ENCODE data around the gene BMX. TPM values are rescaled to one million over a fixed set of nuclear protein-coding genes. Genes with fewer than 3 reads are reported as not detected.

The BMX gene
- total RNA-seq, 1 experiment from 2014 or later, result not detected

DNA sequence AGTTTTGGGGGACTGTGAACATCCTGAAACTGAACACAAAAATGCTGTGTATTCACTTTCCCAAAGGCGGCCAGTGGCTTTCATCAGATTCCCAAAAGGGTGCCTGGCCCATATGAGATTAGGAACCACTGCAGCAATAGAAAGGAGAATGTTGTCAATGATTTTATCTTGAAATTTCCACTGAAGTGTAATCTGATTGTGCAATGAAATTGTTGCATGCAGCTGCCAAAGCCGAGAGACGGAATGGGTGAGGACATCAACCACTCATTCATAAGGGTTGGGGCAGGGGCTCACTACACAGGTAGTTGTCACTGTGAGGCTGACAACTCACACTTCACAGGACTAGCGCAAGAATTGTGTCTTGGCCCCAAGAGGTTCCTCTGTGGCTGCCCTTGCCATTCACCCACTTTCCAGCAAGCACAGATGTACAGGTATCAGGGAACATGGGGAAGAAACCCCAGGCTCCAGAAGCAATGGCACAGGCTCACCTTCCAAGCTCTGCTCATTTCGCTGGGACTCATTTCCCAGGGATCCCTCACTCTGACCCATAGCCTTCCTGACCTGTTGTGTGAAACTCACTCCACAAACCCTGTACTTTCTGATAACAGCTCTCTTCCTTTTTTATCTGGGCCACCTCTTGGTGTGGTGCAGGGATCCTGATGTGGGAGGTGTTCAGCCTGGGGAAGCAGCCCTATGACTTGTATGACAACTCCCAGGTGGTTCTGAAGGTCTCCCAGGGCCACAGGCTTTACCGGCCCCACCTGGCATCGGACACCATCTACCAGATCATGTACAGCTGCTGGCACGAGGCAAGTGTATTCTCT, 48.8 kb downstream of the BMX start:
- H3K9me3 ChIP-seq (ENCODE audit: control insufficient read depth, low read depth, low read length), result no peaks in the 10 kb centered on the region
- no peak overlapping the region for H2BK12ac ChIP-seq (ENCODE audit: insufficient read length, low read depth, low read length)
- no peak overlapping the region for H3K9ac ChIP-seq (ENCODE audit: extremely low read depth, insufficient read length, low read length)
- Mint-ChIP-seq H3K4me1 (peaks cover 0 to 4% of the 10 kb centered on the region in 2 experiments; a peak in 2 of 4 replicates), H3K27ac (no peak overlapping the region; a peak in 1 of 7 replicates), H3K4me3 (no peak overlapping the region), H3K27me3 (ENCODE audit: low read depth) (peaks cover 2% of the 10 kb centered on the region), H3K36me3 (ENCODE audit: insufficient read depth in 1 of 3, low read depth in 3 of 3) (no peaks in the 10 kb centered on the region), H3K9me3 (no peaks in the 10 kb centered on the region)
- no peaks in the 10 kb centered on the region for H3K27me3 ChIP-seq (ENCODE audit: insufficient read depth, low read length)
- no peaks in the 10 kb centered on the region for H3K4me1 ChIP-seq (ENCODE audit: insufficient read depth, low read length)
- H3K4me2 ChIP-seq (ENCODE audit: insufficient read depth, insufficient read length, low read length), result no peak overlapping the region
- H3K18ac ChIP-seq (ENCODE audit: insufficient read length, low read depth, low read length), result no peak overlapping the region
- H3K4ac ChIP-seq (ENCODE audit: low read depth, low read length), result no peak overlapping the region
- H2BK15ac ChIP-seq (ENCODE audit: low read depth, low read length), result no peak overlapping the region
- no peaks in the 10 kb centered on the region for H4K20me1 ChIP-seq (ENCODE audit: control insufficient read depth, insufficient read depth, insufficient read length)
- no peak overlapping the region for H2BK120ac ChIP-seq (ENCODE audit: low read depth, low read length, poor library complexity, severe bottlenecking)
- H3K79me2 ChIP-seq (ENCODE audit: insufficient read depth, low read length), result no peaks in the 10 kb centered on the region
- no peaks in the 10 kb centered on the region for H3K79me1 ChIP-seq (ENCODE audit: insufficient read depth, low read depth, low read length, poor library complexity, severe bottlenecking)
- no peak overlapping the region for H3K23ac ChIP-seq (ENCODE audit: insufficient read length, low read depth, low read length)
- H3T11ph ChIP-seq (ENCODE audit: low read length), result no peak overlapping the region
- no peaks in the 10 kb centered on the region for H3K23me2 ChIP-seq (ENCODE audit: insufficient read length, low read depth, low read length, poor library complexity, severe bottlenecking)
- H2BK20ac ChIP-seq (ENCODE audit: low read depth, low read length, poor library complexity, severe bottlenecking), result no peak overlapping the region
- no peak for DNase-seq
- H4K8ac ChIP-seq (replicated peaks; ENCODE audit: insufficient read length, low read depth, low read length), result no peak overlapping the region
- no peak overlapping the region for H3K27ac ChIP-seq (ENCODE audit: insufficient read length, low read depth, low read length)
- no peak overlapping the region for H2AFZ ChIP-seq (ENCODE audit: low read length)
- no peak overlapping the region for H4K5ac ChIP-seq (ENCODE audit: insufficient read length, low read depth, low read length)
- no peak overlapping the region for H3K56ac ChIP-seq (ENCODE audit: insufficient read length, low read depth, low read length)
- no peak overlapping the region for H2AK5ac ChIP-seq (ENCODE audit: insufficient read length, low read length)
- no peak overlapping the region; the same call in 1 of the 2 replicates for H3K14ac ChIP-seq (ENCODE audit: insufficient read depth, low read length)
- TF ChIP-seq CTCF (conservative IDR thresholded peaks at IDR 0.05), result no peak
- no peak overlapping the region for H4K91ac ChIP-seq (ENCODE audit: insufficient read length, low read depth, low read length)
- WGBS (ENCODE audit: extremely low coverage, insufficient read length, low lambda C conversion rate), result no CpG with 5 or more reads among the region's 8 CpGs
- H2BK5ac ChIP-seq (ENCODE audit: insufficient read length, low read length), result no peak overlapping the region

Measured in H9 (cell line).